ENCODE data around the gene GPC6.
A peak's percentile ranks its signal among the peaks of the same experiment; 100 is the strongest.

Gene GPC6

DNA sequence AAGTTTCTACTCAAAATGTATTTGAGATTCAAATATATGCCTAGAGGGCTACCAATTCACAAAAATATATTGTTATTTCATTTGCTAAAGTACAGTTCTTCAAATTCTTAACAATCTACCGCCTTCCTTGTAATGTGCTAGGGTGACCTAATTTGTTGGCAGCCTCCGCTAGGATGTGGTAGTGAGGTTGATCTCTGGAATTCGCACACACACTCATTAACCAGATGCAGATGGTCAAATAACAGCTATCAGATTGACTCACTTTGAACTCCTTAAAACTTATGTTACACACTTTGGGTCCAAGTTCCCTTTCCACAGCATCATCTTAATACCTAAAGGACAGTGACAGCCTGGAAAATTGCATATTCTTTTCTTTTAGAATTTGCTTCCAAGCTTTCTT, 885.6 kb downstream of the GPC6 start:
- H3K27ac Mint-ChIP-seq, result no peak overlapping the region
- DNase-seq (ENCODE audit: low spot score in 2 of 2) (no peak), ATAC-seq (no peak)
- H3K4me3 Mint-ChIP-seq, result no peak overlapping the region
- no peaks in the 10 kb centered on the region for H3K36me3 Mint-ChIP-seq
- H3K4me1 Mint-ChIP-seq, result no peaks in the 10 kb centered on the region
- H3K9me3 Mint-ChIP-seq, result no peaks in the 10 kb centered on the region

- Mint-ChIP-seq H3K36me3 (no peaks in the 10 kb centered on the region), H3K4me3 (no peak overlapping the region), H3K27ac (no peak overlapping the region), H3K4me1 (no peaks in the 10 kb centered on the region), H3K9me3 (no peaks in the 10 kb centered on the region)
- ATAC-seq (no peak), DNase-seq (ENCODE audit: low spot score in 2 of 2) (no peak)
Measured at GRCh38 chr13:94112731-94113130, 886.1 kb downstream of the GPC6 start.

- Mint-ChIP-seq H3K4me1 (no peaks in the 10 kb centered on the region), H3K27ac (no peak overlapping the region), H3K9me3 (no peaks in the 10 kb centered on the region), H3K36me3 (no peaks in the 10 kb centered on the region), H3K4me3 (no peak overlapping the region)
- DNase-seq (ENCODE audit: low spot score in 2 of 2) (no peak), ATAC-seq (no peak)
Measured at GRCh38 chr13:94113245-94113644, 886.6 kb downstream of the GPC6 start.

GRCh38 chr13:94114166-94114565, 887.6 kb downstream of the GPC6 start:
- DNase-seq (ENCODE audit: low spot score in 2 of 2) (no peak), ATAC-seq (no peak)
- Mint-ChIP-seq H3K4me3 (no peak overlapping the region), H3K36me3 (no peaks in the 10 kb centered on the region), H3K4me1 (no peaks in the 10 kb centered on the region), H3K27ac (no peak overlapping the region), H3K9me3 (no peaks in the 10 kb centered on the region)

- Mint-ChIP-seq H3K9me3 (no peaks in the 10 kb centered on the region), H3K36me3 (no peaks in the 10 kb centered on the region)
Measured at GRCh38 chr13:94115054-94115453, 888.4 kb downstream of the GPC6 start.

GRCh38 chr13:94119360-94119936, 892.8 kb downstream of the GPC6 start:
- Mint-ChIP-seq H3K4me3 (no peak overlapping the region), H3K9me3 (no peaks in the 10 kb centered on the region)
- ATAC-seq, result no peak

More at GRCh38 chr13:94115054-94115453, 888.4 kb downstream of the GPC6 start:
- H3K27ac Mint-ChIP-seq, result no peak overlapping the region
- no peak overlapping the region for H3K4me3 Mint-ChIP-seq
- H3K4me1 Mint-ChIP-seq, result no peaks in the 10 kb centered on the region
- no peak for ATAC-seq
- no peak for DNase-seq (ENCODE audit: low spot score in 2 of 2)

DNA sequence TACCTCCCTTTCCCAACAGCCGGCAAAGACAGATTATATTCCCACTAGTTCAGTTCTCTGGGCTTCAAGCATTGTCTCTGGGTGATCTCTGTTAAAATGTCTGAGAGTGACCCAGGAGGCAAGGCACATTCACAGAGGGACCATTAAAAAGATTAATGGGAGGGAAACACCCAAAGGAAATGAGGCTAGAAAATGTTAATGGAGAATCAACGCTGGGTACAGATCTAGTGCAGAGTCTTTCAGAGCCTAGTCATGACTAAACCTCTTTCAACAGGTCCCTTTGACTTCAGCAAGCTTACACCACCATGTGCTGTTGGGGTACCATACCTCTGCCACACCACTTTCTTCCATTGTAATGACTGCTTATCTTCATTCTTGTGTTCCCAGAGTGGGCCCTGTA, 894.3 kb downstream of the GPC6 start:
- Mint-ChIP-seq H3K27ac (no peak overlapping the region), H3K4me3 (no peak overlapping the region), H3K36me3 (no peaks in the 10 kb centered on the region), H3K9me3 (no peaks in the 10 kb centered on the region), H3K4me1 (no peaks in the 10 kb centered on the region)
- ATAC-seq (no peak), DNase-seq (ENCODE audit: low spot score in 2 of 2) (no peak)

More at GRCh38 chr13:94119360-94119936, 892.8 kb downstream of the GPC6 start:
- Mint-ChIP-seq H3K27ac (no peak overlapping the region), H3K4me1 (no peaks in the 10 kb centered on the region), H3K36me3 (no peaks in the 10 kb centered on the region)
- no peak for DNase-seq (ENCODE audit: low spot score in 2 of 2)

- no peak for DNase-seq (ENCODE audit: low spot score in 2 of 2)
- Mint-ChIP-seq H3K27ac (no peak overlapping the region), H3K36me3 (no peaks in the 10 kb centered on the region), H3K4me1 (no peaks in the 10 kb centered on the region), H3K4me3 (no peak overlapping the region), H3K9me3 (no peaks in the 10 kb centered on the region)
- ATAC-seq, result no peak
Measured at GRCh38 chr13:94121686-94122085, 895.1 kb downstream of the GPC6 start.

DNA sequence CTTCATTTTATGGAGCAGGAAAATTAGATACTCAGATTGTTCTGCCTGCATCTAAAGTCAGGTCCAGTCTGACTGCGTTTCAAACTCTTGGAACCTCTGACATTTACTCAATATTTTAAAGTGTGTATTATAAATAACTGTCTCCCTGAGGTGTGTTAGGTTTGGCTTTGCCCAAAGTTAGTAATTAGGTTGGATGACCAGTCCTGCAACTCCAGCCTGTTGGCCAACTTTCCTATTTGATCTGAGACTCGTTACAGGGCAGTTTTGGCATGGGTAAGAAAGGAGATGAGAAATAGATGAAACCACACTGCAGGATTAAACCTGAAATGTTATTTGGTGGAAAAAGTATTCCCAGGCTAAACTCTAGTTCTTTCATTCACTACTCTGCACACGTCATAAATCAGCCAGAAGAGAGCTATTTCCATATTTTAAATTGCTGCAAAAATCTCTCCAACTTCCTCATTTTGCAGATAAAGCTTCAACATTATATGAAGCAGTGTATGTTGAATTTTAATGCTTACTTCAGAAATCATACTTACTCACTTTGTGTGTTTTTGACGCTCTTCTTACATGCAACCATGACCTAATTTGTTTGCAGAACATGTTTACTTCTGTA, 895.8 kb downstream of the GPC6 start:
- ATAC-seq, result no peak
- H3K9me3 Mint-ChIP-seq, result no peaks in the 10 kb centered on the region
- H3K27ac Mint-ChIP-seq, result no peak overlapping the region
- H3K36me3 Mint-ChIP-seq, result no peaks in the 10 kb centered on the region
- no peaks in the 10 kb centered on the region for H3K4me1 Mint-ChIP-seq
- H3K4me3 Mint-ChIP-seq, result no peak overlapping the region
- no peak for DNase-seq (ENCODE audit: low spot score in 2 of 2)

DNA sequence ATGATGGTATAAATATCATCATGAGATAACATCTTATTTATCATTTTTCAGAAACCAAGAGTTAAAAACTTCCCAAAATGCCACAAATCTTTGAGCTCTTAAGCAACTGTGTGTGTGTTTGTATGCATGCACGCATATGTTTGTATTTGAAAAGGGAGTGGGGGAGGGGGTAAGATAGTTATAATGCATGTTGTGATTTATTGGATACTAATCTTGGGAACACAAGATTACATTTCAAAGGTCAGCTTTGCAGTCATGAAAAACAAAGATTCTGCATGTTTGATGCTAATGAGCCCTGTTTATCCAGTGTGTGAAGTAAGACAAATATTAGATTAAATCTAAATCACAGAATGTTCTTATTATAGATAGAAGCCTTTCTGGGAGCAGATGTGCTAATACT, 897.0 kb downstream of the GPC6 start:
- ATAC-seq, result no peak
- H3K4me3 Mint-ChIP-seq, result no peak overlapping the region
- no peaks in the 10 kb centered on the region for H3K4me1 Mint-ChIP-seq
- H3K9me3 Mint-ChIP-seq, result no peaks in the 10 kb centered on the region
- H3K36me3 Mint-ChIP-seq, result no peaks in the 10 kb centered on the region
- no peak overlapping the region for H3K27ac Mint-ChIP-seq
- no peak for DNase-seq (ENCODE audit: low spot score in 2 of 2)

- Mint-ChIP-seq H3K4me3 (no peak overlapping the region), H3K27ac (no peak overlapping the region), H3K9me3 (no peaks in the 10 kb centered on the region), H3K36me3 (no peaks in the 10 kb centered on the region), H3K4me1 (peaks cover 6% of the 10 kb centered on the region)
- ATAC-seq, result no peak
- no peak for DNase-seq (ENCODE audit: low spot score in 2 of 2)
Measured at GRCh38 chr13:94128430-94128829, 901.8 kb downstream of the GPC6 start.

DNA sequence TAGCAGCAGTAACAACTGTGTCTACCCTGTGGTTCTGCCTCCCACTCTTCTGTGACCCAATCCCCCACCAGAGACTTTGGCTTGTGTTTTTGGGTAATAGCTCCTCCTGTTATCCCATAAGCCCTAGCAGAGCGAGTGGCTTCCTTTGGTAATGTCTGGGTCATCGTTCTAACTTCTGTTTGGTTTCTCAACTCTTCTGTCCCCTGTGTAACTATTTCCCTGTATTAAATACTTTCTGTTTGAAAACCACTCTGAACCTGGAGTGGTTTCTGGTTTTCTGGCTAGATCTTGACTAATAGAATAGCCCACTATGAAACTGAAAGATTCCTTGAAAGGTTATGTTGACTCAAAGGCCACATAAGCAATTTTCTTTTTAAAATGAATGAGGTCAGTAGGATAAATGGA, 902.9 kb downstream of the GPC6 start:
- DNase-seq (ENCODE audit: low spot score in 2 of 2) (no peak), ATAC-seq (peak; percentile 65)
- peaks cover 6% of the 10 kb centered on the region for H3K4me1 Mint-ChIP-seq
- no peaks in the 10 kb centered on the region for H3K9me3 Mint-ChIP-seq
- H3K4me3 Mint-ChIP-seq, result no peak overlapping the region
- H3K27ac Mint-ChIP-seq, result no peak overlapping the region
- no peaks in the 10 kb centered on the region for H3K36me3 Mint-ChIP-seq

GRCh38 chr13:94138831-94139230, 912.2 kb downstream of the GPC6 start:
- Mint-ChIP-seq H3K9me3 (no peaks in the 10 kb centered on the region), H3K4me3 (no peak overlapping the region), H3K36me3 (no peaks in the 10 kb centered on the region), H3K27ac (no peak overlapping the region), H3K4me1 (no peaks in the 10 kb centered on the region)
- no peak for DNase-seq (ENCODE audit: low spot score in 2 of 2)
- ATAC-seq, result no peak

- no peak for DNase-seq (ENCODE audit: low spot score in 2 of 2)
- Mint-ChIP-seq H3K4me3 (no peak overlapping the region), H3K27ac (no peak overlapping the region), H3K36me3 (no peaks in the 10 kb centered on the region), H3K9me3 (no peaks in the 10 kb centered on the region), H3K4me1 (no peaks in the 10 kb centered on the region)
- no peak for ATAC-seq
Measured at GRCh38 chr13:94139393-94139995, 912.9 kb downstream of the GPC6 start.

DNA sequence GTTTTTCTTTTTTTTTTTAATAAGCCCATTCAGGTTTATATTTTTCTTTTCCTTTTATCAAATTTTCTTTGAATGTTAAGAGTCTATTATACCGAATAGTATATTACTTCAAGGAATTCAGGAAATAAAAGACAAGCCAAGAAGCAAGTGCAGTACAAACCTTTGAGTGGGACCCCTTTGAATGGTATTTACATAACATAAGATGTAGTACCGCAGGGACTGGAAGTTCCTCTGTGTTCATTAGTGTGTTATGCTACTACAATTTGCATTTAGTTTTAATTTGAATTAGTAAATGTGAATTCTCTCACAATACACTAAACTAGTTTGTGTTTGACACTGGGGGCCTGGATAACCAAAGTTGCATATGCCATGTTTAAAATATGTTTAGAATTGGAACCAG, 913.4 kb downstream of the GPC6 start:
- Mint-ChIP-seq H3K27ac (no peak overlapping the region), H3K4me1 (no peaks in the 10 kb centered on the region), H3K4me3 (no peak overlapping the region), H3K36me3 (no peaks in the 10 kb centered on the region), H3K9me3 (no peaks in the 10 kb centered on the region)
- ATAC-seq, result no peak
- DNase-seq (ENCODE audit: low spot score in 2 of 2), result no peak

GRCh38 chr13:94140511-94140910, 913.9 kb downstream of the GPC6 start:
- Mint-ChIP-seq H3K4me3 (no peak overlapping the region), H3K4me1 (no peaks in the 10 kb centered on the region)

More at GRCh38 chr13:94140511-94140910, 913.9 kb downstream of the GPC6 start:
- ATAC-seq (no peak), DNase-seq (ENCODE audit: low spot score in 2 of 2) (no peak)
- no peak overlapping the region for H3K27ac Mint-ChIP-seq
- H3K36me3 Mint-ChIP-seq, result no peaks in the 10 kb centered on the region
- H3K9me3 Mint-ChIP-seq, result no peaks in the 10 kb centered on the region
